GM12864 (cell line): ENCODE measurements around the gene PRPF40B.

Experiments
- DNase-seq: peaks from one replicate; pipeline ENCODE4 v3.0.0-alpha.2; 2011; ENCODE audit warnings: low read depth
- H3K4me3 ChIP-seq: 2 replicates; pipeline ENCODE4 v1.5.1; 2011; ENCODE audit warnings: mild to moderate bottlenecking, low read depth, low read length, control low read depth
- CTCF ChIP-seq: IDR thresholded peaks from 2 replicates; pipeline ENCODE4 v1.5.1; 2011; ENCODE audit warnings: low read depth, mild to moderate bottlenecking, moderate library complexity, low read length, control low read depth, inconsistent platforms; ENCODE audit errors: missing control alignments

PRPF40B gene

DNA sequence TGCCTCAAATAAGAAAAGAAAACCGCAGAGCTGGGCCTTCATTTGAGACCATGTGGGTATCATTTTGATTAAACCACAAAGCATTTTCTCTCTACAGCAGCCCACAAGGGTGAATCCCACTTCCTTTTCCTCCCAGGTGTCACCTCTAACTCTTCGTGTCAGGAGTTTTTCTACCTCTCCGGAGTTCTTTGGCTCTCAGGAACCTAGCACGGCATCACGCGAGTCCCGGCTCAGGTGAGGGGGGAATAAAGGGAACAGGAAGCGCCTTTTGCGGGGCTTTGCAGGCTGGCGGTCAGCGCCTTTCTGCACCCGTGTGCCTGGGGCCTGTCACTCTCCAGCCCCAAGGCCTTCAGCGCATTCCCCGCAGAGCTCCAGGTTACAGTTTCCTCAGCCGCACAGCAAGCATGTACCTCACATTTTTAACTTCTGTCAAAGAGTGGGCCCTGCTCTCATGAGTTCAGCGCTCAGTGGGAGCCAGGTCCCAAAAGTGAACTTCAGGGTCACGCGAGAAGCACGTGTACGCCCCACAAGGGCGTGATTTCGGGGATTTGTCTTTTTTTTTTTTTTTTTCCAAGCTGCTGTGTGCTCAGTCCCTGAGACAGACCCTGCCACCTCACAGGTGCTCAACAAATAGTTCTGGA, 740 bp upstream of the PRPF40B start:
- peak; percentile 67 for DNase-seq

GRCh38 chr12:49624921-49625577, 1.7 kb downstream of the PRPF40B start:
- DNase-seq, result no peak
- H3K4me3 ChIP-seq, result no peak overlapping the region
- TF ChIP-seq CTCF, result no peak

More for the DNA sequence above, 740 bp upstream of the PRPF40B start:
- peak overlapping the region; percentile 49 for H3K4me3 ChIP-seq
- TF ChIP-seq CTCF, result no peak

DNA sequence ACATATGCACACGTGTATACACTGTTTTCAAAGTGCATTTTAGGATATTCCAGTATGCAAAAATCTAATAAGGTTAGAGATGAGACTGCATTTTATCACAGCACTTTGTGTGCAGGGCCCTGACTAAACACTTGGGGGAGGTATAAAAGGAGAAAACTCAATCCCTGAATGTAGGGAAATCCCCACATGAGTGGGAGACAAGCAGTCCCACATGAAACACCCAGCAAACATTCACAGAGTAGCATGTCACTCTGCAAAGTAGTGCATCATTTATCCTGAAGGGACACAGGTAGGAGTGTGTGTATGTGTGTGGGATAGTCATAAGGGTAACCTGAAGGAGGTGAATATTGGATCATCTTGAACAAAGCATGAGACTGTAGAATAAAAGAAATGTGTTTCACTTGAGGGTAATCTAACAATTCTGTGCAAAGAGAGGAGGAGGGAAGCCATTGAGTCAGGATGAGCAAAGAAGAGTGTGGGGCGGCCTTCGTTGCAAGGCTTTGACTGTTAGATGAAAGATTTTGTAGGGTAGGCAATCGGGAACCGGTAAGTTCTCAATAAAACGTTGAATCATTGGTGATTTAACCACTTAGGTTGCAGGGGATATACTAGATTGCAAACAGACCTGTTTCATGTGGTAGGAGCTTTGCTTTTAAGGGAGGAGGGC, 2.9 kb downstream of the PRPF40B start:
- peak; percentile 20 for TF ChIP-seq CTCF
- no peak overlapping the region for H3K4me3 ChIP-seq
- no peak for DNase-seq

DNA sequence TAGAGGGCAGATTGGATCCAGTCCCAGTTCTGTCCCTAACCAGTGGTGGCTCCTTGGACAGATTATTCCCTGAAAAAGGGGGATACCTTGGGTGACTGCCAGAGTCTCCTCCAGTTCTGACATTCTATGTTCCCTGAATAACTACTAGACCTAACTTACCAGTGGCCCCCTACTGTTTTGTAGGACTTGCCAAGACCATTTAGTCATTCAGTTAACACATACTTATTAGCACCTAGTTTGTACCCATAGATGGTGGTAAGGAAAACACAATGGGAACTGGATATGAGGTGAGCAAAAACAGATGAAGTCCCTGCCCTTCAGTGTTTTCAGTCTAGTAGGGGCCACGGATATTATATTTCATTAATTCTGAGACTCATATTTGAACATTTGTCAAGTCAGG, 3.5 kb downstream of the PRPF40B start:
- TF ChIP-seq CTCF, result no peak
- no peak overlapping the region for H3K4me3 ChIP-seq
- DNase-seq, result no peak

DNA sequence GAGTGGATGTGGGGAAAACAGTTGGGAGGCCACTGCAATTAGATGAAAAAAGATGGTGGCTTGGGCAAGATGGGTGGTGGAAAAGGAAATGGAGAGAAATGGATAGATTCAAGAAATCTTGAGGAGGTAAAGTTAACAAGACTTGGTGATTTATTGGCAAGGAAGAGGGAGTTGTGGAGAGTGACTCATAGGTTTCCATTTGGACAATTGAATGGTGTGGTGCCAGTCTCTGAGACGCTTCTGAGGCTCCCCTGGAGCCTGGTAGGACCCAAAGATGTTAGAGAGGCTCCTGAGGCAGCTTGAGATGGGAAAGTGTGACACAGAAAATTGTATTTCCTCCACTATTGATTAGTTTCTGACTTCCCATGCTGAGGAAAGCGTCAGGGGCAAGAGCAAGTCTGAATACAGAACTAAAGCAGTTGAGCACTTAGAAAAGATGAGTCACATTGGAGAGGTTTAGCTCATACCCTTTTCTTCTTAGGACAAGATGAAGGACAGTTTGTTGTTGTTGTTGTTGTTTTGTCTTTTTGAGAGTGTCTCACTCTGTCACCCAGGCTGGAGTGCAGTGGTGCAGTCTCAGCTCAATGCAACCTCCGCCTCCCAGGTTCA, 4.5 kb downstream of the PRPF40B start:
- H3K4me3 ChIP-seq, result no peak overlapping the region
- TF ChIP-seq CTCF, result no peak
- DNase-seq, result no peak

DNA sequence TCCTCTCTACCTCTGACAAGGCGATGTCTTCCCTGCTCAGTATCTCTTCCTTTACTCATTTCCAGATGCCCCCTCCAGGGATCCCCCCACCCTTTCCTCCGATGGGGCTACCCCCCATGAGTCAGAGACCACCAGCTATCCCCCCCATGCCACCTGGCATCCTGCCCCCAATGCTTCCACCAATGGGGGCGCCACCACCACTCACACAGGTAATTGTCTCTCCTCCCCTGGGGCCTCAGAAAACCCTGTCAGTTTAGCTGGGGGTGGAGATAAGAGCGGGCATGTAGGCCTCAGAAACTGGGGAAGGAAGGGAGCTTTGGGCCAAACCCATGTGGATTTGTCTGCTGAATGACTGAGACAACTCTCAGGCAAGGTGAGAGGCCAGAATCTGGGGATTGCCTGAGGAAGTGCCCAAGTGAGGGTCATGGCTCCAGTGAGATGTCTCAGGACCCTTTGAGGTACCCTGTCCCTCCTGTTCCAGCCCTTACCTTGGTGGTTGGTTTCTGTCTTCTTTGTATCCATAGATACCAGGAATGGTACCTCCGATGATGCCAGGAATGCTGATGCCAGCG, 8.1 kb downstream of the PRPF40B start:
- H3K4me3 ChIP-seq, result no peak overlapping the region
- DNase-seq, result no peak
- no peak for TF ChIP-seq CTCF
